Measurements from ENCODE around the gene RNF115. TPM values are rescaled to one million over a fixed set of nuclear protein-coding genes. Genes with fewer than 3 reads are reported as not detected.
"Not testable (repeated sequence)": the region's sequence is repeated elsewhere in the genome, so short reads cannot be mapped to it uniquely, and the experiment has no call there.

Gene RNF115
- total and polyA plus RNA-seq, 2 of the 4 experiments (the other 2 are of a cell fraction), result 13.5 to 22.9 TPM

- H3K9ac ChIP-seq (ENCODE audit: low read depth, low read length); H2BK120ac ChIP-seq (ENCODE audit: low read depth, low read length); H3K4me2 ChIP-seq (ENCODE audit: low read depth, low read length); BruUV-seq (replicated peaks); H4K5ac ChIP-seq (ENCODE audit: low read depth, low read length); H3K4me3 ChIP-seq (ENCODE audit: insufficient read depth, low read depth, low read length); H3K14ac ChIP-seq (replicated peaks; ENCODE audit: low read depth, low read length); H2AK9ac ChIP-seq (replicated peaks; ENCODE audit: low read depth, low read length, poor library complexity); H3K27ac ChIP-seq (ENCODE audit: insufficient read depth, low read length); H3K56ac ChIP-seq (ENCODE audit: extremely low read depth, insufficient read depth, low read length); H3K4ac ChIP-seq (ENCODE audit: low read depth, low read length); H2BK20ac ChIP-seq (ENCODE audit: low read depth, low read length); H2BK15ac ChIP-seq (ENCODE audit: low read depth, low read length); ATAC-seq (ENCODE audit: low read depth); H4K8ac ChIP-seq (ENCODE audit: low read depth in 2 of 2, low read length in 2 of 2); H3K18ac ChIP-seq (ENCODE audit: low read depth, low read length); H3K9me1 ChIP-seq (ENCODE audit: insufficient read depth, low read length); H2AFZ ChIP-seq (replicated peaks; ENCODE audit: low read length, poor library complexity); H3K23ac ChIP-seq (ENCODE audit: low read depth, low read length); in situ Hi-C loops (cut with MboI; ENCODE audit: low sequenced_read_pairs); H2AK5ac ChIP-seq (ENCODE audit: low read depth, low read length); H4K20me1 ChIP-seq (ENCODE audit: insufficient read depth, low read length); H4K91ac ChIP-seq (ENCODE audit: insufficient read depth, low read depth, low read length); POLR2A ChIA-PET (ENCODE audit: unreplicated experiment); intact Hi-C loops (cut with micrococcal nuclease); dilution Hi-C loops (cut with HindIII; ENCODE audit: low sequenced_read_pairs, unreplicated experiment); H2BK5ac ChIP-seq (ENCODE audit: low read depth, low read length, poor library complexity, severe bottlenecking); DNase-seq; H3K9me3 ChIP-seq (ENCODE audit: control insufficient read depth, insufficient read depth, low read length); H3K4me1 ChIP-seq (ENCODE audit: control insufficient read depth, insufficient read depth, low read length); H3K27me3 ChIP-seq (ENCODE audit: control insufficient read depth, insufficient read depth, low read length): not testable (repeated sequence)
- Histone ChIP-seq H3K79me1 (ENCODE audit: low read depth in 1 of 2, low read length in 2 of 2) (peaks cover 24 to 49% of the 10 kb centered on the region in 2 experiments), H3K36me3 (ENCODE audit: control insufficient read depth, insufficient read depth, low read length) (peaks cover 11% of the 10 kb centered on the region)
- WGBS, 2 experiments (ENCODE audit: extremely low coverage in 2 of 2, insufficient read length in 1 of 2), result 95% methylated on average over 8 of the region's 11 CpGs; no CpG with 5 or more reads in 1 of the 2 experiments
- CTCF ChIA-PET, result interaction anchor here (0.8 kb wide), 1 partner anchor 12 kb away, joined by 7 read pairs; no protein-coding TSS in a partner anchor
These were observed 62.4 kb downstream of the RNF115 start for GRCh38 chr1:145761498-145761897.

- H2BK20ac ChIP-seq (ENCODE audit: low read depth, low read length); DNase-seq; H3K27ac ChIP-seq (ENCODE audit: insufficient read depth, low read length); H3K9ac ChIP-seq (ENCODE audit: low read depth, low read length); H2BK120ac ChIP-seq (ENCODE audit: low read depth, low read length); H3K27me3 ChIP-seq (ENCODE audit: control insufficient read depth, insufficient read depth, low read length); H3K4me3 ChIP-seq (ENCODE audit: insufficient read depth, low read depth, low read length); ATAC-seq (ENCODE audit: low read depth); H4K20me1 ChIP-seq (ENCODE audit: insufficient read depth, low read length); POLR2A ChIA-PET (ENCODE audit: unreplicated experiment); H3K56ac ChIP-seq (ENCODE audit: extremely low read depth, insufficient read depth, low read length); BruUV-seq (replicated peaks); H2AK5ac ChIP-seq (ENCODE audit: low read depth, low read length); H3K14ac ChIP-seq (replicated peaks; ENCODE audit: low read depth, low read length); H3K4ac ChIP-seq (ENCODE audit: low read depth, low read length); H3K9me3 ChIP-seq (ENCODE audit: control insufficient read depth, insufficient read depth, low read length); H2BK5ac ChIP-seq (ENCODE audit: low read depth, low read length, poor library complexity, severe bottlenecking); H2BK15ac ChIP-seq (ENCODE audit: low read depth, low read length); H2AFZ ChIP-seq (replicated peaks; ENCODE audit: low read length, poor library complexity); H3K23ac ChIP-seq (ENCODE audit: low read depth, low read length); H4K8ac ChIP-seq (ENCODE audit: low read depth in 2 of 2, low read length in 2 of 2); H4K91ac ChIP-seq (ENCODE audit: insufficient read depth, low read depth, low read length); H3K4me1 ChIP-seq (ENCODE audit: control insufficient read depth, insufficient read depth, low read length); H3K9me1 ChIP-seq (ENCODE audit: insufficient read depth, low read length); dilution Hi-C loops (cut with HindIII; ENCODE audit: low sequenced_read_pairs, unreplicated experiment); H3K18ac ChIP-seq (ENCODE audit: low read depth, low read length); CTCF ChIA-PET; H4K5ac ChIP-seq (ENCODE audit: low read depth, low read length); H2AK9ac ChIP-seq (replicated peaks; ENCODE audit: low read depth, low read length, poor library complexity); H3K4me2 ChIP-seq (ENCODE audit: low read depth, low read length); in situ Hi-C loops (cut with MboI; ENCODE audit: low sequenced_read_pairs); intact Hi-C loops (cut with micrococcal nuclease): not testable (repeated sequence)
- peaks cover 11% of the 10 kb centered on the region for H3K36me3 ChIP-seq (ENCODE audit: control insufficient read depth, insufficient read depth, low read length)
- H3K79me1 ChIP-seq (ENCODE audit: low read depth in 1 of 2, low read length in 2 of 2), result peaks cover 26 to 58% of the 10 kb centered on the region in 2 experiments
- WGBS, 2 experiments (ENCODE audit: extremely low coverage in 2 of 2, insufficient read length in 1 of 2), result no CpG with 5 or more reads among the region's 4 CpGs
These were observed 63.4 kb downstream of the RNF115 start for GRCh38 chr1:145760395-145760949.

All from IMR-90 (cell line).